GM21825 (cell line): ENCODE data around the gene DTYMK.

Experiments used
- ATAC-seq: cut with Tn5 transposase; IDR thresholded peaks from one replicate; pipeline ENCODE4 v1.9.1; 2021; ENCODE audit warnings: mild to moderate bottlenecking, moderate library complexity; ENCODE audit not compliant: unreplicated experiment

DTYMK gene

GRCh38 chr2:241652722-241653121 lies 33.9 kb downstream of the DTYMK start:
- no peak for ATAC-seq

DNA sequence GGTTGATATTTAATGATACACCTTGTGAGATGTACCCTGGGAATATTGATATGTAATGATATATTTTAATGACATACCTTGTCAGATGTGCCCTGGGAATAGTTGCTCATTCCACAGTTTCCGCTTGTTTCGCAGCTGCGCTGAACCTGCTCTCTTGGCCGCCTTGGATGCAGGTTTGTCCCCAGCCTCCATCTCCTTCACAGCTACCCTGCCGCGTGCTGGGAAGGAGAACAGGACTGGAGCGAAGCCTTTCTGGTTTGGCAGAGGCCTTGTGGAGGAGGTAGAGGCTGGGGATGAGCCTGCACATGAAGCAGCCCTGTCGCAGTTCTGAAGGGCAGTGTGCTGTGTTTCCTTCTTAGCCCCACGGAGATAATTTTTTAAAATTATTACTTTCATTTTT lies 34.5 kb downstream of the DTYMK start:
- ATAC-seq, result no peak

- no peak for ATAC-seq
These were observed 36.7 kb downstream of the DTYMK start for GRCh38 chr2:241649927-241650326.

- ATAC-seq, result no peak
These were observed 37.2 kb downstream of the DTYMK start for GRCh38 chr2:241649404-241649803.

GRCh38 chr2:241648453-241648852 lies 38.2 kb downstream of the DTYMK start:
- ATAC-seq, result no peak

DNA sequence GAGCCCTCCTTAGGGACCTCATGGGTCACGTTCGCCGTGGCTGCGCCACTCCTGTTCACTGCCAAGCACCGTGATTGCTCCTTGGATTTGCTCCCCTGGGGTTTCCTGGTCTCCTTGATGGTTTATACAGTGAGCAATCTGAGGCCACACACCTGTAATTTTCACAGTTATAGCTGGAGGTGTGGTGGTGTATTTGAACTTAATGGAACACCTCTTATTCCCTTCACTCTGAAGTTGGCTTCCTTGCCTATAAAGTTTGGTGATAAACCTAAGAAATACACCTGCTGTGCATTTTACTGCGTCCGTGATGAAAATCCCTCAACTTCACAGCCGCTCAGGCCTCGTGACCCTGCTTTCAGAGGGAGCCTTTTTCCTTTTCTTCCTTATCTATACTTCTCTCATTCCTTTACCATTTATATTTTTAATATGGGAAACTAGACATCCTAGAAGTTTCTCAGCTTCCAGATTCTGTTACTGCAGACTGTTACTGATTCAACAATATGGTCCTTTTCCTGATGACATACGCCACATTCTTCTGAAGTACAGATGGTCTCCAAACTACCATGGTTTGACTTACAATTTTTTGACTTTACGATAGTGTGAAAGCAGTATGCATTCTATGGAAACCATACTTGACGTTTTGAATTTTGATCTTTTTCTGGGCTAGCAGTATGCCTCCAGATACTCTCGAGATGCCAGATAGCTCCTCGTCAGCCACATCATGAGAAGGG lies 40.5 kb downstream of the DTYMK start:
- ATAC-seq, result no peak

- ATAC-seq, result no peak
These were observed 41.3 kb downstream of the DTYMK start for GRCh38 chr2:241645056-241645914.

DNA sequence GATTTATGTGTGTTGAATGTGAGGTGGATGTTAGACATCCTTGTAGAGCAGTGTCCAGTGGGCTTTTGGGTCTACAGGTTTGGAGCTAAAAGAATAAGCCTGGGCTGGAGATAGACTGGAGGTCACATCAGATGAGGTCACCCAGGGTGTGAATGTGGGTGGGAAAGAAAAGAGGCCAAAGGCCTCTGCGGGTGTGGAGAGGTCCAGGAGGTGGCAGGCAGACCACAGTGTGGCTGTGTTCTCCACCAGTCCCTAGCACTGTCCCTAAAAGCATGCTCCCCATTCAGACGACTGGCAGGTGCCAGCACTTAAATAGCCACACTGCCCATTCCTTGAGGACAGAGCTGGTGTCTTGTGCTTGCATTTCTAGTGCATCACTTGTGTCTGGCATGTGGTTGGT lies 45.0 kb downstream of the DTYMK start:
- no peak for ATAC-seq

- ATAC-seq, result no peak
These were observed 46.3 kb downstream of the DTYMK start for GRCh38 chr2:241640165-241640795.

GRCh38 chr2:241639385-241639784 lies 47.2 kb downstream of the DTYMK start:
- no peak for ATAC-seq

DNA sequence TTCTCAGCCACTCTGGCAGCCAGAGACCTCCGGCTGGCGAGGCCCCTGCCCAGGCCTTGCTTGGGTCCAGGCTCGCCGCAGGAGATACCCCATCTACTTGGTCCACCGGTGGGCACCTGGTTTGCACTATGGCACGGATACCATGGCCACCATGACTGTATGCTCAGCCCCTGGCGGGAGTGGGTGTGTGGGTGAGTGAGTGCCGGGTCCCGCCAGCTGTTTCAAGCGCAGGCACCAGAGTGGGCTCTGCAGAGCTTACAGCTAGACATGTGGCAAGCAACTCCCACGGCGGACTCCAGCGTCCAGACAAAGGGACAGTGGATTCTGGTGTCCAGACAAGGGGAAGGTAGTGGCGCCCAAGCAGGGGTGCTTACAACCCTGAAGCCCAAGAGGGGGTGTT lies 47.7 kb downstream of the DTYMK start:
- no peak for ATAC-seq

- peak; percentile 22 for ATAC-seq
These were observed 48.6 kb downstream of the DTYMK start for GRCh38 chr2:241637795-241638660.

GRCh38 chr2:241637018-241637794 lies 49.4 kb downstream of the DTYMK start, which contains the start of the genes ATG4B and THAP4:
ATG4B (plus strand) TSS chr2:241637693; CDS start chr2:241637715, 22 bp downstream.
THAP4 (minus strand) TSS chr2:241637158; CDS start chr2:241637017, 141 bp downstream.
- peak; percentile 60 for ATAC-seq

DNA sequence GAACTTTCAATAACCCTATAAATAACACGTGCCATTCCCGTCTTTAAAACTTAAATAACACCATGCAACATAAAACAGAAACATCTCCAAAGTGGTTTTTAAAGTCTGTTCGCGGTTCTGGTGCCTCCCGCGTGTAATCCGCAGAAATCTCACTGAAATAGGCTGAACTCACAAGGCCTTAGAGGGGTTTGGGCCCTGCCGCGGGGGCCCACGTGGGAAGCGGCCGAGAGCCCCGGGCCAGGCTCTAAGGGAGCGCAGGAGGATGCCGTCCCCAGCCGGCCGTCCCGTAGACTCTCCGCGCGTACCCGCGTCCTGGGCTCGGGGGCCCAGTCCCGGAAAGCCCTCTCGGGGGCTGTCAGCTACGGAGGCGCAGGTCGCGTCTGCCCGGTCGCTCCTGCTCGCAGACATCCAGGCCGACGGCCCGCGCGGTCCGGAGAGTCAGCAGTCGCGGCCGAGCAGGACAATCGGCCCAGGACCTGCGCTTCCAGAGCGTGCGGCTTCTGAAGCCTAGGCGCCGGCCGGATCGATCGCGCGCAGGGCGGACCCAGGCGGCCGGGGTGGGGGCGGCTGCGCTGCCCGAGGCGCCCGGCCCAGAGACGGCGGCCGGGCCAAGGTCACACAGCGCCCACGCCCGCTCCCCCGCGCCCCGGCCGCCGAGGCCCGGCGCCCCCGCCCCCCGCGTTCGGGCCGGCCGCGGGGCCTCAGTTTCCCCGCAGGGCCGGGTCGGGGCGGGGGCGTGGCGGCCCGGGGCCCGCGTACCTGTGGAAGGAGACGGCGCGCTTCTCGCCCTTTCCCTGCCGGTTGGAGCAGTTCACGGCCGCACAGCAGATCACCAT lies 50.2 kb downstream of the DTYMK start:
- ATAC-seq, result peak; percentile 25

DNA sequence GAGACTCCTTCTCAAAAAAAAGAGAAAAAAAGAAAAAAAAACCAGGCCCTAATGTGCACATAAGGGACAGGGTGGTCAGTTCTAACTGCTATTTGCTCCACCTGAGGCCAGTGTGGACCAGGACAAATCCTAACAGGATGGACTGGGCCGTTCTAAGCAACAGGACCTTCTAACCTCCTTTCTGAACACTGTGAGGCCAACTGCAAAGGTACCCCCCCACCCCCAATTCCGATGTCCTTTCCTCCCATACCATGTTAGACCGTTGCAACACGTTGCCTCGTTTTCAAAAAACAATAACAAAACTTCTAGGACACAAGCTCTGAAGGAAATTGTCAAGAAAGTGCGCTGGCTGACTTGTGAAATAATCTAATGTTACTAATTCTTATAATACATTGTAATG lies 50.9 kb downstream of the DTYMK start:
- ATAC-seq, result no peak

GRCh38 chr2:241633561-241633960 lies 53.1 kb downstream of the DTYMK start:
- no peak for ATAC-seq

DNA sequence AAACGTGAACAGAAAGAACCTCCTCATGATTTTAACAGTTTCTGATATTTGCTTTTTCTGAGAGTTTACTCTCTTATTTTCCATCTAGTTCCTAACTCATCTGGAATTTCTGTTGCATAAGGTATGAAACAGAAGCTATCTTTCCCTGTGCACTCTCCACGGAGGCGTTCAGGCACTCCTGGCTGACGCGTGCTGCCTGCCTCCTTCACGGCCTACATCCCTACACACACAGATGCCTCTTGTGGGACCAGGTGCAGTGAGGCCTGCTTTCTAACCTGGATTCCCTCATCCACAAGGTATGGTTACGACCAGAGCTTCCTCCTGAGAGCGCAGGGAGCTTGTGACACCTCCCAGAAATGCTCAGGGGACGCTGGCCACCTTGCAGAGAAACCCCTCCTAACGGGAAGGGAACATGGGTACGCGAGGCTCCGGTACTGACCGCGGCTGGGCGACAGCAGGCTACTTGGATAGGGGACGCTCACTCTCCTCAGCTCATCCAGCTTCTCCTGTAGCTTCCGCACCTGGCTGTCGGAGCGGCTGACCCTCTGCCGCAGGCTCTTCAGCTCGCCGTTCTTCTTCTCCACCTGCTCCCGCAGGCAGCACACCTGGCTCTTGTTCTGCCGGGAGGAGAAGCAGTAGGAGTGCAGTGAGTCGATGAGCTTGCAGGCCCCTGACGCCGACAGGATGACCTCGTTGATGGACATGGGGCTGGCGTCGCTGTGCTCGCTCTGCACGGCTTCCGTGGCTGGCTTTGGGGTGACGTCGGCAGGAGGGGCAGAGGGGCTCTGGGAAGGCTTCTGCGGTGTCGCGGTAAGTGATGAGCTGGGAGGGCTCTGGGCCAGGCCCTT lies 53.9 kb downstream of the DTYMK start:
- no peak for ATAC-seq
